Measurements from ENCODE around the gene CIC. TPM values are rescaled to one million over a fixed set of nuclear protein-coding genes. Genes with fewer than 3 reads are reported as not detected.

The CIC gene
- total and polyA plus RNA-seq, 2 of the 13 experiments (the other 11 are each of a cell fraction or from before 2014, with no cell fraction given): 5.9 to 8.0 TPM

DNA sequence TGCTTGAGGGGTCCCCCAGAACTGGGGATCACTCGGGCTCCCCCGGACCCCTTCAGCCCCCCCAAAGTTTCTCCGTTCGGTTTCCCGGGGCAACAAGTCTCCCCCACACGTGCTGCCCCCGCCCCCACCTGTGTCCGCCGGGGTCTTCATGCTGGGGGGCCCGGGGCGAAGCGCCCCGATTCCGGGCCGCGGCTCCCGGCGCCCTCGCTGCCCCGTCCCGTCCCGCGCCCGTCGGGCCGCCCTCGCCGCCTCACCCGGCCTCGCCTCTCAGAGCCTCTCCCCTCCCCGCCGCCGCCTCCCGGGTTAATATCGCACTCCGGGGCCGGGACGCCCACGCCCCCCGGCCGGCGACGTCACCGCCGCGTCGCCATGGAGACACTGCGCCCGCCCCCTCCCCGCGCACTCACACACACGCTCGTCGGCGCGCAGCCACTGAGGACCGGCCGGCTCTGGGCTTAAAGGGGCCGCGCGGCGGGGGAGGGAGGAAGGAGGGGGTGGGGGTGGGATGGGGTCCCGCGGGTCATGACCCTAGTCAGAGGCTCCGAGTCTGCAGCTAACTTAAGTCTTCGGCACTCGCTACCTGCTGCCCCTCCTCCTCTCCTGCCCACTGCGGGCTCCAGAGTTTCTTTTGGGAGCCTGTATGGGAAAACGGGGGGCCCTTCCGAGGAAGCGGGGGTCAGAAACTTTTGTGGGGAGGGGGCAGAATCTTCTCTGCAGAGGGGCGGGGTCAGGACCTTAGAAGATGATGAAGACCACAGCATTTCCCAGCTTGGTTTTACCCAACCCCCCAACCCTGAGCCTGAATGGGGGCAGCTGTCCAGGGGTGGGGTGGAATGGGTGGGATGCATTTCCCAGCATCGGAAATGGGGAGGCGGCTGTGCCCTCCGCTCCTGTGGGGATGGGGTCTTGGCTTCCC lies 13.9 kb upstream of the CIC start, which contains the start of gene ERF (continued):
- TF ChIP-seq MXI1 (IDR thresholded peaks at IDR 0.05; ENCODE audit: borderline replicate concordance, low read depth, low read length): peak; percentile 94; the same call in 2 of the 3 replicates
- TF ChIP-seq CHD2 (IDR thresholded peaks at IDR 0.05; ENCODE audit: low read depth, low read length): no peak
- no peak for TF ChIP-seq CREM (IDR thresholded peaks at IDR 0.05)
- TF ChIP-seq CREM (CRISPR knock-in tag; IDR thresholded peaks at IDR 0.05): no peak
- TF ChIP-seq ZNF501 (CRISPR knock-in tag; IDR thresholded peaks at IDR 0.05): peak; percentile 10; the same call in 1 of the 2 replicates
- peak; percentile 30 for TF ChIP-seq ASH2L (IDR thresholded peaks at IDR 0.05; ENCODE audit: insufficient read length, low read depth, low read length)
- TF ChIP-seq CENPT (CRISPR knock-in tag; IDR thresholded peaks at IDR 0.05; ENCODE audit: low read depth): no peak
- TF ChIP-seq ZNF724P (CRISPR knock-in tag; IDR thresholded peaks at IDR 0.05; ENCODE audit: borderline replicate concordance): no peak
- TF ChIP-seq MIER2 (CRISPR knock-in tag; IDR thresholded peaks at IDR 0.05): no peak
- TF ChIP-seq ZBTB21 (CRISPR knock-in tag; IDR thresholded peaks at IDR 0.05): no peak
- no peak for TF ChIP-seq SUZ12 (IDR thresholded peaks at IDR 0.05; ENCODE audit: low read depth, low read length)
- TF ChIP-seq ZFY (CRISPR knock-in tag; IDR thresholded peaks at IDR 0.05): peak; percentile 42; the same call in 1 of the 2 replicates
- no peak for TF ChIP-seq NPAS2 (CRISPR knock-in tag; IDR thresholded peaks at IDR 0.05; ENCODE audit: borderline replicate concordance)
- TF ChIP-seq MIER3 (CRISPR knock-in tag; IDR thresholded peaks at IDR 0.05; ENCODE audit: borderline replicate concordance): 0 out of 2 replicates have a peak, but pooled peaks have one; percentile 42
- peak; percentile 62; the same call in 1 of the 2 replicates for TF ChIP-seq SRY (CRISPR knock-in tag; IDR thresholded peaks at IDR 0.05)
- TF ChIP-seq KDM2A (CRISPR knock-in tag; IDR thresholded peaks at IDR 0.05; ENCODE audit: borderline replicate concordance, low read depth): no peak
- no peak for TF ChIP-seq TCF12 (IDR thresholded peaks at IDR 0.05)
- TF ChIP-seq TCF12 (CRISPR knock-in tag; IDR thresholded peaks at IDR 0.05): no peak
- TF ChIP-seq TARDBP (CRISPR knock-in tag; IDR thresholded peaks at IDR 0.05): no peak
- TF ChIP-seq ZNF563 (CRISPR knock-in tag; IDR thresholded peaks at IDR 0.05): peak; percentile 73
- TF ChIP-seq RFX5 (IDR thresholded peaks at IDR 0.05; ENCODE audit: low read depth, low read length): no peak; the same call in 1 of the 2 replicates
- no peak for TF ChIP-seq YEATS2 (CRISPR knock-in tag; IDR thresholded peaks at IDR 0.05; ENCODE audit: borderline replicate concordance)
- no peak for TF ChIP-seq ARNT (IDR thresholded peaks at IDR 0.05)
- no peak for TF ChIP-seq ZNF274 (CRISPR knock-in tag; IDR thresholded peaks at IDR 0.05)
- peak; percentile 25; the same call in 1 of the 2 replicates for TF ChIP-seq HDAC1 (CRISPR knock-in tag; IDR thresholded peaks at IDR 0.05)
- peak; percentile 43 for TF ChIP-seq SRSF1 (optimal IDR thresholded peaks at IDR 0.05; ENCODE audit: low read depth, low read length)
- TF ChIP-seq, protein P1, sequence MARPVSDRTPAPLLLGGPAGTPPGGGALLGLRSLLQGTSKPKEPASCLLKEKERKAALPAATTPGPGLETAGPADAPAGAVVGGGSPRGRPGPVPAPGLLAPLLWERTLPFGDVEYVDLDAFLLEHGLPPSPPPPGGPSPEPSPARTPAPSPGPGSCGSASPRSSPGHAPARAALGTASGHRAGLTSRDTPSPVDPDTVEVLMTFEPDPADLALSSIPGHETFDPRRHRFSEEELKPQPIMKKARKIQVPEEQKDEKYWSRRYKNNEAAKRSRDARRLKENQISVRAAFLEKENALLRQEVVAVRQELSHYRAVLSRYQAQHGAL (CRISPR knock-in tag; IDR thresholded peaks at IDR 0.05; ENCODE audit: not compliant biosample characterization): no peak
- peak; percentile 86 for TF ChIP-seq SP2 (CRISPR knock-in tag; IDR thresholded peaks at IDR 0.05)
- TF ChIP-seq ZNF251 (CRISPR knock-in tag; IDR thresholded peaks at IDR 0.05): no peak
- TF ChIP-seq KLF6 (CRISPR knock-in tag; IDR thresholded peaks at IDR 0.05): no peak
